Upper lobe of left lung (tissue), 6 donors: ENCODE results near the gene SYDE1. TPM values are rescaled to one million over a fixed set of nuclear protein-coding genes. Genes with fewer than 3 reads are reported as not detected.

ENCODE experiments used
- ATAC-seq, 2 donors: fragments of 200-7000 bp; cut with Tn5 transposase; one replicate each; pipeline ENCODE4 v1.9.1; 2022; ENCODE audit warnings: mild to moderate bottlenecking in 2 of 2, moderate library complexity in 2 of 2; ENCODE audit not compliant: low FRiP score in 2 of 2
- DNase-seq, 2 donors: peaks; one replicate each; pipeline ENCODE4 v3.0.0-alpha.2; 2019 to 2020
- H3K27ac ChIP-seq, 4 donors: fragments of 200-600 bp; sonication (generic); one replicate each; pipeline ENCODE4 v1.5.1; 2016 to 2019
- H3K27me3 ChIP-seq, 4 donors: fragments of 200-600 bp; sonication (generic); one replicate each; pipeline ENCODE4 v1.5.1; 2017 to 2019
- H3K36me3 ChIP-seq, 4 donors: fragments of 200-600 bp; sonication (generic); one replicate each; pipeline ENCODE4 v1.5.1; 2016 to 2019
- H3K4me1 ChIP-seq, 4 donors: fragments of 200-600 bp; sonication (generic); one replicate each; pipeline ENCODE4 v1.5.1; 2018 to 2019
- H3K4me3 ChIP-seq, 4 donors: fragments of 200-600 bp; sonication (generic); one replicate each; pipeline ENCODE4 v1.5.1; 2017 to 2019; ENCODE audit warnings: mild to moderate bottlenecking in 2 of 4, moderate library complexity in 1 of 4
- H3K9me3 ChIP-seq, 4 donors: fragments of 200-600 bp; sonication (generic); one replicate each; pipeline ENCODE4 v1.5.1; 2018 to 2019
- EP300 ChIP-seq, 4 donors: sonication (generic); formaldehyde crosslinking; IDR thresholded peaks; one replicate each; pipeline ENCODE4 v1.5.1; 2017; ENCODE audit warnings: antibody characterized with exemption in 4 of 4, control low read depth in 2 of 4
- POLR2A ChIP-seq, 4 donors: fragments of 450-650 bp; IDR thresholded peaks; one replicate each; pipeline ENCODE4 v1.5.1; 2016 to 2017; ENCODE audit warnings: antibody characterized with exemption in 4 of 4, mild to moderate bottlenecking in 2 of 4
- POLR2AphosphoS5 ChIP-seq, 2 donors: sonication (generic); formaldehyde crosslinking; IDR thresholded peaks; one replicate each; pipeline ENCODE4 v1.5.1; 2017; ENCODE audit warnings: antibody characterized with exemption in 2 of 2
- WGBS, 2 donors: methylation state at CpG; one replicate each; pipeline ENCODE4 v1.1.5; 2017 to 2018; 5-methylcytosine and 5-hydroxymethylcytosine counted together
- total RNA-seq, 6 donors: library from RNA; depleted of rRNA in 4 of 6; stranded (reverse); fragments of >200 nt in 4 of 6; gene quantifications; one replicate each; pipeline versions ENCODE4 v1.1.0 to v1.2.1, GENCODE V29; 2016 to 2021
- TF ChIP-seq, protein P1 (sequence below), 6 experiments: fragments of 450-650 bp in 4 of 6; fragments of 200-600 bp in 2 of 6; sonication (generic) in 2 of 6; IDR thresholded peaks; one replicate each; pipeline ENCODE4 v1.5.1; 2016 to 2019; ENCODE audit warnings: antibody characterized with exemption in 6 of 6
- donor health status: DM: no; HTN: no; CAD: no; lungs with moderate emphysema.
- donor health status: DM: no; HTN: yes; CAD: no; lungs with severe emphysema.

SYDE1 gene
- total RNA-seq, 6 donors from 2014 or later, result 7.0 to 28.4 (median 14.2) TPM

DNA sequence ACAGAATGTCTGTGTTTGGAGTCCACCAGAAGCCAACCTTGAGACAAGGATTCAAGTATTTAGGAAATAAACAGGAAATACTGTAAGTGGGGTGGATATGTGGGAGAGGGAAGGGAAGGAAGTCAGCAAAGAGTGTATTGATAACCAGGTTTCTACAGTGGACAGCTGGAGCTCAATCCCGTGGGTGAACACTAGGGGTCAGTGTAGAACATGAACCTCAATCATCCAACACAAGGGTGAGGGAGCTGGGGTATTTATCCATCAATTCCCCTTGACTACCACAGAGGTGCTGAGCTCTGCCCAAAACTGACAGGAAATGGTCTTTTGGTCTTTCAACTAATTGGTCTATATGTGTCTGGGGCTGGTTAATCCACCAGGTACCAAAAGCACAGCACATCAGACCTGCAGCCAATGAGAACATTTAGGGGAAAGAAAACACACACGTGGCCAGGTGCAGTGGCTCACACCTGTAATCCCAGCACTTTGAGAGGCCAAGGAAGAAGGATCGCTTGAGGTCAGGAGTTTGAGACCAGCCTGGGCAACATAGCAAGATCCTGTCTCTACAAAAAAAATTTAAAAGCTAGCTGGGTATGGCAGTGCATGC, 5.6 kb upstream of the SYDE1 start:
- peak overlapping the region in 1 of 4 donors; percentile 7 for H3K27ac ChIP-seq

DNA sequence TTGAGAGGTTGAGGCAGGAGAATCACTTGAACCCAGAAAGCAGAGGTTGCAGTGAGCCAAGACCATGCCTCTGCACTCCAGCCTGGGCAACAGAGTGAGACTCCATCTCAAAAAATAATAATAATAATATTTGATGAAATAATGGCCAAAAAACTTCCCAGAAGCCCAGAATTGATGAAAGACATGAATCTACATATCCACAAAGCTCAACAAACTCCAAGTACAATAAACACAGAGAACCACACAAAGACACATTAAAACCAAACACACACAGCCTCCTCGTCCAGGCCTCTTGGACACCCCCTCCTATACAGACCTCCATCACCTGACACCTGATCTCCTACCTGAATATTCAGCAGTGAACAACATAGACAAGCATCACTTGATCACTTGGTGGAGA, 3.2 kb upstream of the SYDE1 start:
- TF ChIP-seq POLR2AphosphoS5 (IDR thresholded peaks at IDR 0.05), result no peak
- no peak for TF ChIP-seq EP300 (IDR thresholded peaks at IDR 0.05)
- TF ChIP-seq, protein P1, sequence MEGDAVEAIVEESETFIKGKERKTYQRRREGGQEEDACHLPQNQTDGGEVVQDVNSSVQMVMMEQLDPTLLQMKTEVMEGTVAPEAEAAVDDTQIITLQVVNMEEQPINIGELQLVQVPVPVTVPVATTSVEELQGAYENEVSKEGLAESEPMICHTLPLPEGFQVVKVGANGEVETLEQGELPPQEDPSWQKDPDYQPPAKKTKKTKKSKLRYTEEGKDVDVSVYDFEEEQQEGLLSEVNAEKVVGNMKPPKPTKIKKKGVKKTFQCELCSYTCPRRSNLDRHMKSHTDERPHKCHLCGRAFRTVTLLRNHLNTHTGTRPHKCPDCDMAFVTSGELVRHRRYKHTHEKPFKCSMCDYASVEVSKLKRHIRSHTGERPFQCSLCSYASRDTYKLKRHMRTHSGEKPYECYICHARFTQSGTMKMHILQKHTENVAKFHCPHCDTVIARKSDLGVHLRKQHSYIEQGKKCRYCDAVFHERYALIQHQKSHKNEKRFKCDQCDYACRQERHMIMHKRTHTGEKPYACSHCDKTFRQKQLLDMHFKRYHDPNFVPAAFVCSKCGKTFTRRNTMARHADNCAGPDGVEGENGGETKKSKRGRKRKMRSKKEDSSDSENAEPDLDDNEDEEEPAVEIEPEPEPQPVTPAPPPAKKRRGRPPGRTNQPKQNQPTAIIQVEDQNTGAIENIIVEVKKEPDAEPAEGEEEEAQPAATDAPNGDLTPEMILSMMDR (IDR thresholded peaks at IDR 0.05), result no peak
- TF ChIP-seq POLR2A (IDR thresholded peaks at IDR 0.05), result no peak
- no peak overlapping the region for H3K4me3 ChIP-seq
- WGBS, 2 donors, result 93 to 100% methylated on average over 1 of the region's 1 CpG
- no peak overlapping the region for H3K27ac ChIP-seq
- peaks cover 0 to 6% (median 3%) of the 10 kb centered on the region in 4 donors for H3K9me3 ChIP-seq
- H3K4me1 ChIP-seq, result peaks cover 7 to 28% (median 18%) of the 10 kb centered on the region in 4 donors
- peaks cover 0 to 3% (median 0%) of the 10 kb centered on the region in 4 donors for H3K27me3 ChIP-seq
- DNase-seq (no peak), ATAC-seq (no peak)
- peaks cover 0 to 3% (median under 1%) of the 10 kb centered on the region in 4 donors for H3K36me3 ChIP-seq

More for the DNA sequence above, 5.6 kb upstream of the SYDE1 start:
- TF ChIP-seq, protein P1 (IDR thresholded peaks at IDR 0.05), result peak in 5 of 6 experiments; percentile 59 to 78 (median 72)
- TF ChIP-seq POLR2AphosphoS5 (IDR thresholded peaks at IDR 0.05), result no peak
- no peak for TF ChIP-seq EP300 (IDR thresholded peaks at IDR 0.05)
- Histone ChIP-seq H3K4me3 (no peak overlapping the region), H3K27me3 (no peaks in the 10 kb centered on the region), H3K4me1 (peaks cover 0 to 10% (median 4%) of the 10 kb centered on the region in 4 donors), H3K36me3 (no peaks in the 10 kb centered on the region), H3K9me3 (peaks cover 0 to 6% (median 3%) of the 10 kb centered on the region in 4 donors)
- 50 to 64% methylated on average over 3 of the region's 3 CpGs for WGBS, 2 donors
- peak in 1 of 2 donors; percentile 36 for DNase-seq
- peak; percentile 71 to 75 for ATAC-seq

DNA sequence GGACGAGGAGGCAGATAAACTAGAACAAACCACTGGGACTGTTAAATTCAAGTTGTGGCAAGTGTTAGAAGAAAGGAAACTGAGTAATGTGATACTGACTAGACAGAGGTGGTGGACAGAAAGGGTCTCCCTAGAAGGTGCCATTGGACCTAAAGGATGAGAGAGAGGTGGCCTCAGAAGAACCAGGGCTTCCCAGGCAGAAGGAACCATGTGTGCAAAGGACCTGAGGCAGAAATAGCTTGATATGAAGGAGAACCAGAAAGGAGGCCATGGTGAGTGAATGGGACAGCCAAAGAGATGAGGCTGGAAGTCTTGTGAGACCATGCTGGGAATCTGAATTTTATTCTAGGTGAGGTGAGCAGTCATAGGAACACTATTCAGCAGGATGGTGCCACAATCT, 2.8 kb upstream of the SYDE1 start:
- TF ChIP-seq EP300 (IDR thresholded peaks at IDR 0.05) (no peak), POLR2A (IDR thresholded peaks at IDR 0.05) (no peak), POLR2AphosphoS5 (IDR thresholded peaks at IDR 0.05) (no peak)
- TF ChIP-seq, protein P1 (IDR thresholded peaks at IDR 0.05), result no peak
- peaks cover 0 to 6% (median 3%) of the 10 kb centered on the region in 4 donors for H3K9me3 ChIP-seq
- peaks cover 0 to 8% (median 4%) of the 10 kb centered on the region in 4 donors for H3K36me3 ChIP-seq
- no peak overlapping the region for H3K4me3 ChIP-seq
- 75 to 91% methylated on average over 1 of the region's 1 CpG for WGBS, 2 donors
- DNase-seq, result no peak
- ATAC-seq, result no peak
- H3K27me3 ChIP-seq, result peaks cover 0 to 3% (median 0%) of the 10 kb centered on the region in 4 donors
- peaks cover 9 to 30% (median 18%) of the 10 kb centered on the region in 4 donors for H3K4me1 ChIP-seq
- H3K27ac ChIP-seq, result no peak overlapping the region

- TF ChIP-seq, protein P1 (IDR thresholded peaks at IDR 0.05), result no peak
- Histone ChIP-seq H3K27me3 (peaks cover 0 to 3% (median 0%) of the 10 kb centered on the region in 4 donors), H3K36me3 (peaks cover 0 to 14% (median 11%) of the 10 kb centered on the region in 4 donors), H3K9me3 (peaks cover 0 to 6% (median 3%) of the 10 kb centered on the region in 4 donors), H3K27ac (no peak overlapping the region), H3K4me3 (no peak overlapping the region), H3K4me1 (peaks cover 9 to 30% (median 18%) of the 10 kb centered on the region in 4 donors)
- WGBS, 2 donors, result 82 to 100% methylated on average over 3 of the region's 3 CpGs
- no peak for DNase-seq
- no peak for ATAC-seq
These were observed 2.2 kb upstream of the SYDE1 start for GRCh38 chr19:15105044-15105443.
